T-helper 1 cell (primary cell): ENCODE results near the gene WDR82.

Experiments
- DNase-seq, 5 donors: peaks; one replicate each; pipeline ENCODE4 v3.0.0-alpha.2; 2012 to 2020

WDR82 gene

GRCh38 chr3:52306978-52307377 lies 28.5 kb upstream of the WDR82 start:
- DNase-seq, result no peak

GRCh38 chr3:52305926-52306325 lies 27.5 kb upstream of the WDR82 start:
- no peak for DNase-seq

GRCh38 chr3:52303811-52304210 lies 25.4 kb upstream of the WDR82 start:
- no peak for DNase-seq

GRCh38 chr3:52302426-52303145 lies 24.1 kb upstream of the WDR82 start:
- DNase-seq, result no peak

- no peak for DNase-seq
These were observed 21.6 kb upstream of the WDR82 start for GRCh38 chr3:52299879-52300611.

GRCh38 chr3:52299247-52299878 lies 20.9 kb upstream of the WDR82 start:
- no peak for DNase-seq

GRCh38 chr3:52298149-52299098 lies 20.0 kb upstream of the WDR82 start:
- no peak for DNase-seq

GRCh38 chr3:52297242-52298148 lies 19.0 kb upstream of the WDR82 start:
- DNase-seq, result no peak

- DNase-seq, result no peak
These were observed 17.3 kb upstream of the WDR82 start for GRCh38 chr3:52295671-52296208.

- no peak for DNase-seq
These were observed 16.1 kb upstream of the WDR82 start for GRCh38 chr3:52294320-52295150.

GRCh38 chr3:52293491-52294319 lies 15.3 kb upstream of the WDR82 start:
- no peak for DNase-seq

GRCh38 chr3:52292247-52293065 lies 14.0 kb upstream of the WDR82 start:
- DNase-seq, result no peak

GRCh38 chr3:52291508-52292181 lies 13.2 kb upstream of the WDR82 start:
- DNase-seq, result peak in 2 of 5 donors; percentile 19 to 32

- DNase-seq, result no peak
These were observed 12.4 kb upstream of the WDR82 start for GRCh38 chr3:52290596-52291507.

GRCh38 chr3:52289747-52290595 lies 11.5 kb upstream of the WDR82 start:
- DNase-seq, result no peak

- DNase-seq, result no peak
These were observed 10.9 kb upstream of the WDR82 start for GRCh38 chr3:52289338-52289746.
